Retinal pigment epithelial cell (primary cell): ENCODE data around the gene SMNDC1.

ENCODE experiments used
- DNase-seq: peaks from one replicate; pipeline ENCODE4 v3.0.0-alpha.2; 2010; ENCODE audit warnings: low read depth
- H3K4me3 ChIP-seq: 2 replicates; pipeline ENCODE4 v1.5.1; 2011; ENCODE audit warnings: mild to moderate bottlenecking, low read length, control low read depth, moderate library complexity
- TF ChIP-seq, protein P1 (sequence below): conservative IDR thresholded peaks from 2 replicates; pipeline ENCODE4 v1.5.1; 2011; ENCODE audit warnings: low read depth, low read length, control low read depth, inconsistent platforms

SMNDC1 gene

DNA sequence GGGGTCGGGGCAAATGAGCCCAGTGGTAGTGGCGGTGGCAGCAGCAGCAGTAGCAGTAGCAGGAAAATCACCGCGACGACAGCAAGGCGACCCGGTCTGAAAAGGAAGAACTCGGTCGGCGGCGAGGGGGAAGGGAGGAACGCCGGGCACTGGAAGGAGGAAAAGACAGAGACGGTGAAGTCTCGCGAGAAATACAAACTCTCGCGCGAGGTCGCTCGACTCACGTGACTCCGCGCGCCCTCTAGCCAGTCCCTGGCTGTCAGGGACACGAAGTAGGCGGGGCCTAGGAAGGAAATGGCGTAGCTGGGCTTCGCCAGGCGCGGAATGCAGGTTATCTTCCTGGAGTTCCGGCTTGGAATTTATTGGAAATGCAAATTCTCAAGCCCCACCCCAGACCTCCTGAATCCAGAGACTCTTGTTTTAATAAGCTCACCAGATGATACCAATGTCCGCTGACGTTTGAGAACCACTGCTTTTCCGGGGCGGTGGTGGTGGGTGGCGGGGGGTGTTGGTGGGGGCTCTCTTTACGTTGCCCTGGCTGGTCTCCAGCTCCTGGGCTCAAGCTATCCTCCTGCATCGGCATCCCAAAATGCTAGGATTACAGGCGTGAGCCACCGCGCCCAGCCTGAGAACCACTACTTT is at the start of gene SMNDC1:
TSS of gene SMNDC1 (minus strand) at position 141 of the 642 bp plus-strand sequence. CDS start 1,333 bp downstream, outside the sequence.
- TF ChIP-seq, protein P1, sequence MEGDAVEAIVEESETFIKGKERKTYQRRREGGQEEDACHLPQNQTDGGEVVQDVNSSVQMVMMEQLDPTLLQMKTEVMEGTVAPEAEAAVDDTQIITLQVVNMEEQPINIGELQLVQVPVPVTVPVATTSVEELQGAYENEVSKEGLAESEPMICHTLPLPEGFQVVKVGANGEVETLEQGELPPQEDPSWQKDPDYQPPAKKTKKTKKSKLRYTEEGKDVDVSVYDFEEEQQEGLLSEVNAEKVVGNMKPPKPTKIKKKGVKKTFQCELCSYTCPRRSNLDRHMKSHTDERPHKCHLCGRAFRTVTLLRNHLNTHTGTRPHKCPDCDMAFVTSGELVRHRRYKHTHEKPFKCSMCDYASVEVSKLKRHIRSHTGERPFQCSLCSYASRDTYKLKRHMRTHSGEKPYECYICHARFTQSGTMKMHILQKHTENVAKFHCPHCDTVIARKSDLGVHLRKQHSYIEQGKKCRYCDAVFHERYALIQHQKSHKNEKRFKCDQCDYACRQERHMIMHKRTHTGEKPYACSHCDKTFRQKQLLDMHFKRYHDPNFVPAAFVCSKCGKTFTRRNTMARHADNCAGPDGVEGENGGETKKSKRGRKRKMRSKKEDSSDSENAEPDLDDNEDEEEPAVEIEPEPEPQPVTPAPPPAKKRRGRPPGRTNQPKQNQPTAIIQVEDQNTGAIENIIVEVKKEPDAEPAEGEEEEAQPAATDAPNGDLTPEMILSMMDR, result no peak
- peak within 1 kb of the TSS; percentile 94 for H3K4me3 ChIP-seq
- peak; percentile 93 for DNase-seq

DNA sequence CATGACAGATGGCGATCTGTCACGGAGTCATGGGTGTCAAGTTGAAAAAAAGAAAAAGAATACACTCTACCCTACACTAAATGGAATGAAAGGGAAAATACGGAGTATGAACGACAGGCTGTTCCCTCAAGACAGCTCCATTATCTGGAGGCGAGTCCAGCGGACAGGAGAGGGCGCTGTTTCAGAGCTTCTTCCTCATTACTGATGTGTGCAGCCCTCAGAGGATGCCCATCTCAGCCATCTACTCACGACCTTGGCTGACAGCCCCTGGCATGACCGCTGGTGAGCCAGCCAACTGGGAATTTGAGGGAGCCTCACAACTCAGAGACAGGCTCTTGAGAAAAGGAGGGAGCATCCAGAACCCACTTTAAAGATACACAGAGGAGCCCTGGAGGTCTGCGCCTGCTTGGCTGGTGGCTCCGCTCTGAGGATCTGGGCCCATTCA is 49.6 kb upstream of the SMNDC1 start:
- TF ChIP-seq, protein P1, result peak; percentile 90
- DNase-seq, result no peak
- H3K4me3 ChIP-seq, result no peak overlapping the region

DNA sequence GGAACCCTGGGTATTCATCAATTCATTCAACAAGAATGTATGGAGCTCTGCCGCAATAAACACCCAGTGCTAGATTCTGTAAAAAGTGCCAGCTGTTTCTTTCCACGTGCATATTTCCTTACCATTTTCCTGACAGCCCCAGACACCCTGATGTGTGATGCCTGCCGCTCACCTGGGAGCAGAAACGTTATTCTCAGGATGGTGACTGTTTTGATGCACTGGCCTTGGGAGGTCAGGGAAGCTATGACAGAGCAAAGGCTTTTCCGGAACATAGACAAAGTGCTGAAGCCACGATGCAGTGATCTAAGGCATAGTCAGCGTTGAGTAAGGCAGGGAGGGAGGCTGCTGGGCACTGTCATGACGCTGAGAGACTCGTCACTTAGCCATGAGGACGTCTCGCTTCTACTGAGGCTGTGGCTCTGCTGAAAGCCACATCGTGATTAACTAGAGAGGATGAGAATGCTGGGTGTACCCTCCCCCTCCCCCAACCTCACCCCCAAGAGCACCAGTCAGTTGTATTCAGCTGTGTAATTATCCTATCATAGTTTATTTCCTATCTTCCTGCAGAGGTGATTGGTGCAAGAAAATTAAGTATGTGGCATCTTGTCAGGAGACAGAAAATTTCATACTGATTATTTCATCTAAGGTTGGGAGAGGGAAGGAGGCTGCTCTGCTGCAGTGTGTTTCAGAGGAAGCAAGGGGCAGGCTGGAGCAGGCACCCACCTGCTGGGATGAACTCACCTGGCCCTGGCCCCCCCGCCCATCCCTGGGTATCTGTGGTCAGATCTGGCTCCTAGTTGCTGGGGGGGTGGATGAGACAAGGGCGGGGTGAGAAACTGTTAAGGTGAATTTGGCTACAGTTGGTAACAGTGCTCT is 48.8 kb upstream of the SMNDC1 start:
- H3K4me3 ChIP-seq, result no peak overlapping the region
- TF ChIP-seq, protein P1, result peak; percentile 34
- no peak for DNase-seq

DNA sequence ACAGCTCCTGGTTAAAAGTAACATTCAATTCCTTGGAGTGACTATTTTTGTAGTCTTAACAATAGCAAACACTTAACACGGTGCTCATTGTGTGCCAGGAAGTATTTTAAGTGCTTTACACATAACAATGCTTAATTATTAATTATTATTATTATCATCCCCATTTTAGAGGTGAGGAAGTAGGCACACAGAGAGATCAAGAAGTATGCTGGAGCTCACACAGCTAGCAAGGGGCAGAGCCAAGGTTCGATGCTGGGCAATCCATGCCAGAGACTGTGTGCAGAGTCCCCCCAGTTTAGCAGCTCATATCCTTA is 48.2 kb upstream of the SMNDC1 start:
- no peak overlapping the region for H3K4me3 ChIP-seq
- no peak for DNase-seq
- TF ChIP-seq, protein P1, result no peak

DNA sequence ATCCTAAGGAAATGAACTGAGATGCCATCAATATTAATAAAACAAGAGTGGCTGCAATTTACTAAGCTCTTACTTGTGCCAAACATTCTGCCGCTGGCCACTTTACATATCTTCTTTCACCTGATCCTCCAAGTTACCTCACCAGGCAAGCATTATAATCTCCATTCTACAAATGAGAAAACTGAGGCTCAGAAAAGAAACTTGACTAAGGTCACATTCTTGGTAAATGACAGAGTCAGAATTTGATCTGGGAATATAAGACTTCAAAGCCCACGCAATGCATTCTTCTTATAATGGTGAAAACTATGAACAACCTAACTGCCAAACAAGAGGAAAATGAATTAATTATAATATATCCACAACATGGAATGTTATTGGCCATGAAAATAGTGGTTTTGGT is 46.1 kb upstream of the SMNDC1 start:
- H3K4me3 ChIP-seq, result no peak overlapping the region
- TF ChIP-seq, protein P1, result no peak
- peak; percentile 56 for DNase-seq

DNA sequence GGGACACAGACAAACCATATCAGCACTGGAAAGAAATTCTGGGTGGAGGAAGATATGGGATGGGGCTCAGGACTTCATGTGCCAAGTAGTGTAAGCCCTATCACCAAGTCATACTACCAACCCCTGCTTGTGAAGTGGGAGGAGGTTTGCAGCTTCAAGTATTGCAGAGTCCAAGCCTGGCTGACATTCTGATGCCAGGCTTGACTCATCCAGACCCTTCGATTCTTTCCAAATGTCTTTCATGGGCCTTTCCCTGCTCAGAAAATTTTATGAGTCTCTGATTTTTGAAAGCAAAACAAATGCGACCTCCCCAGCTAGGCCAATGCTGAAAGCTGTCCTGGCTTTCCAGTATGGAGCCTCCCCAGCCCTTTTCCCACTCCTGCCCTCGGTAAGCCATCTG is 45.1 kb upstream of the SMNDC1 start:
- no peak for DNase-seq
- H3K4me3 ChIP-seq, result no peak overlapping the region
- TF ChIP-seq, protein P1, result no peak
